Caki2 (cell line): ENCODE measurements around the gene TBX1. TPM values are rescaled to one million over a fixed set of nuclear protein-coding genes. Genes with fewer than 3 reads are reported as not detected.

ENCODE experiments used
- DNase-seq: peaks from one replicate; pipeline ENCODE4 v3.0.0-alpha.2; 2015; ENCODE audit warnings: low read depth
- in situ Hi-C: cut with HindIII; loops from 2 replicates; pipeline ENCODE4 v1.10.0; 2016; ENCODE audit warnings: low sequenced_read_pairs, low pct_unique_long_range_greater_than_20kb, mixed read lengths
- total RNA-seq: library from RNA; depleted of rRNA; stranded (reverse); fragments of >200 nt; shearing (Covaris generic); gene quantifications from 2 replicates; pipeline ENCODE4 v1.2.3, GENCODE V29; 2014; ENCODE audit warnings: low replicate concordance

The TBX1 gene
- total RNA-seq, 1 experiment from 2014 or later = 0.68 TPM

DNA sequence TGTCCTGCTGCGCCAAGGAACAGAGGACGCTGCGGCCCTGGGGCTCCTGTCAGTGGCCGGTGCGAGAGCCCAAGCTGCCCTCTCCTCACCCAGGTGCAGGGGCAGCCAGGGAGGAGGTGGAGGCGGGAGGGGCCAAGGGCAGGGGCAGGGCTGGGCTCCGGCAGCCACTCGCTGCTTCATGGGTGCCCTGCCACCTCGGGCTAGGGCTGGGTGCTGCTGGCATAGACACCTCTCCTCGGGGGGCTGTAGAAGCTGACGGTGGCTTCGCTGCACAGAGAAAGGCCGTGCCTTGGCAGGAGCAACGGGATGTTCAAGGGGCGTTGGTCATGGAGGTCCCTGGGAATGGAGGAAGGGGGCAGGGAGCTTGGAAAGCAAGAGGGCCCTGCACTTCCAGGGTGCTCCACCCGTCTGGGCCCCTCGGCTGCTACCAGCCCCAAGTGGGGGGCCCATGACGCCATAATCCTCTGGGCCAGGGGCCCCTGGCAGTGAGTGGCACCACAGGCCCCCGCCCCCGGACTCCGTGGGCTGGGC, 1.6 kb upstream of the TBX1 start:
- no peak for DNase-seq
- in situ Hi-C loops = loop anchor here (10.0 kb wide), 2 partner anchors 76 to 166 kb away; no protein-coding TSS in a partner anchor

DNA sequence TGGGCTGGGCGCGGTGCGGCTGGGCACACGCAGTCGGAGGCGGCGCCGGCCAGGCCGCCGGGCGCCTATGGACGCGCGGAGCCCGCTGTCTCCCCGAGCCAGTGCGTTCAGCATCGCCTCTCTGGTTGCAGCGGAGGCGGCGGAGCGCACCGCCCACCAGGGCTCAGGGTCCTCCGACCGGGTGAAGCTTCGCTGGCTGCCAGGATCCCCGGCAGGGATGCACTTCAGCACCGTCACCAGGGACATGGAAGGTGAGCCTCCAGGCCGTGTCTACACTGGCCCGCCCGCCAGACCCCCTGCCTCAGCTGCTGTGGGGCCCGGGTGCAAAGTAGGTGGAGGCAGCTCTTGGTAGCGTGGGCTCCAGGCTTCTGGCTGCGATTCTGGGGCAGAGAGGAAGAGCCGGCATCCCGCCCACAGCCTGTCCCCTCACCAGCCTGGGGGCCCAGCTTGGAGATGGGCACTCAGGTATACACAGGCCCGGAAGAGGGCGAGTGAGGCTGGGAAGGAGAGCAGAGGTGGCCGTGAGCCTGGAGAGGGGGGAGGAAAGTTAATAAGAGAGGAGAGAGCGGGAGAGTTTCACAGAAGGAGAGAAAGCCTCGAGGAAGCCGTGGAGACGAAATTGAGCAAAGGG, 1.0 kb upstream of the TBX1 start:
- in situ Hi-C loops = loop anchor here (10.0 kb wide), 2 partner anchors 75 to 165 kb away; no protein-coding TSS in a partner anchor

DNA sequence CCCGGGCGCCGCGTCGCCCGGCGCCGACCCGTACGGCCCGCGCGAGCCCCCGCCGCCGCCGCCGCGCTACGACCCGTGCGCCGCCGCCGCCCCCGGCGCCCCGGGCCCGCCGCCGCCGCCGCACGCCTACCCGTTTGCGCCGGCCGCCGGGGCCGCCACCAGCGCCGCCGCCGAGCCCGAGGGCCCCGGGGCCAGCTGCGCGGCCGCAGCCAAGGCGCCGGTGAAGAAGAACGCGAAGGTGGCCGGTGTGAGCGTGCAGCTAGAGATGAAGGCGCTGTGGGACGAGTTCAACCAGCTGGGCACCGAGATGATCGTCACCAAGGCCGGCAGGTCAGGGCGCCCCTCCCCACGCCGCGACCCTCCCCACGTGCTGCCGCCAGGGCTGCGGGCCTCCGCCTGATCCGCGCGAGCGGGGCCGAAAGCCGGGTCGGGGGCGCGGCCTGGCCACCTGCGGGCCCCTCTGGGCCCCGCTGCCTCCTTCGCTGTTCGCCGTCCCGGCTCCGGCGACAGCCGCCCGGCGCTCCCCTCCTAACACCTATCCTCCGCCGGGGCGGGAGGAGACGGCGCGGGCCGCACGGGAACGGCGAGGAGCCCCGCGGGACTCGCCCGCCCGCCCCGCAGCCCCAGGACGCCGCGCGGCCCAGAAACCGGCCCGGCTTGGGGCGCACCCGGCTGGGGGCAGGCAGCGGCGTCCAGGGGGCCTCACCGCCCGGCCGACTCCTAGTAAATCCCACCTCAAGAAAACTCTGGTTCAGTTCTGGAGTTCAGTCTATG, 560 bp downstream of the TBX1 start:
- no peak for DNase-seq
- in situ Hi-C loops = no loop called here

More for the DNA sequence above, 1.0 kb upstream of the TBX1 start:
- DNase-seq = no peak

DNA sequence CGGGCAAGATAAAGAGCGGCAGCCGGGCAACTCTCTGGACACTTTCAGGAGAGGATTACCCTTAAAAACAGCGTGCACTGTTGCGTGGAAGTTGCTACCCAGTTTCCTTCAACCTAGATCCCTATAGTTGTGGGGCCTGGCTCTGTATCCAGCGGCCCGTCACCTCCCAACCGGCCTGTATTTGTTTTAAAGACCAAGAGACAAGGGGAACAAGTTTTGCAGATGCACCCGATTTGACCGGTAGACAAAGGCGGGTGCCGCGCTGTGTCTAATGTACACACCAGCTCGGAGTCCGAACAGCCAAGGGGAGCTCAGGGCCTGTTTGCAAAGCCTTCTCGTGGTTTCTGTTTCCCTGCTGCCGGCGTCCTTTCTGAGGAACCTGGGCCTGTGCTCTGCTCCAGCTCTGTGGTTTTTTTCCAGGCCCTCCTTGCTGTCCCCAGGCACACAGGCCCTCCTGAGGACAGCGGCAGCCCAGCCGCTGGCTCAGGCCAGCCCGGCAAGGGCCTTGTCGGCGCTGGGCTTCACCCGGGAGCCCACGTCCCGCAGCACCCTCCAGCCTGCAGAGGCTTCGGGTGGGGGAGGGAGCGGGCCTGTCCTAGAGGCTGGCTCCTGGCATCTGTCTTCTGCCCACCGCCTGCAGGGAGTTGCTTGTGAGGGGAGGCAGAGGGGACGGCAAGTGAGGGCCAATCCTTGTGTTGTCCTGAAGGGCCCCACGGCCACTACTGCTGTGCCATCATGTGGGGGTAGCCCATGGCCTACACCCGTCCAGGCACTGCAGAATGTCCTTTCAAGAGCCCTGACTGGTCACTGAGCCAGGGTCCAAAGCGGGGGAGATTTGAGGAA, 1.4 kb downstream of the TBX1 start:
- in situ Hi-C loops = no loop called here
- no peak for DNase-seq

DNA sequence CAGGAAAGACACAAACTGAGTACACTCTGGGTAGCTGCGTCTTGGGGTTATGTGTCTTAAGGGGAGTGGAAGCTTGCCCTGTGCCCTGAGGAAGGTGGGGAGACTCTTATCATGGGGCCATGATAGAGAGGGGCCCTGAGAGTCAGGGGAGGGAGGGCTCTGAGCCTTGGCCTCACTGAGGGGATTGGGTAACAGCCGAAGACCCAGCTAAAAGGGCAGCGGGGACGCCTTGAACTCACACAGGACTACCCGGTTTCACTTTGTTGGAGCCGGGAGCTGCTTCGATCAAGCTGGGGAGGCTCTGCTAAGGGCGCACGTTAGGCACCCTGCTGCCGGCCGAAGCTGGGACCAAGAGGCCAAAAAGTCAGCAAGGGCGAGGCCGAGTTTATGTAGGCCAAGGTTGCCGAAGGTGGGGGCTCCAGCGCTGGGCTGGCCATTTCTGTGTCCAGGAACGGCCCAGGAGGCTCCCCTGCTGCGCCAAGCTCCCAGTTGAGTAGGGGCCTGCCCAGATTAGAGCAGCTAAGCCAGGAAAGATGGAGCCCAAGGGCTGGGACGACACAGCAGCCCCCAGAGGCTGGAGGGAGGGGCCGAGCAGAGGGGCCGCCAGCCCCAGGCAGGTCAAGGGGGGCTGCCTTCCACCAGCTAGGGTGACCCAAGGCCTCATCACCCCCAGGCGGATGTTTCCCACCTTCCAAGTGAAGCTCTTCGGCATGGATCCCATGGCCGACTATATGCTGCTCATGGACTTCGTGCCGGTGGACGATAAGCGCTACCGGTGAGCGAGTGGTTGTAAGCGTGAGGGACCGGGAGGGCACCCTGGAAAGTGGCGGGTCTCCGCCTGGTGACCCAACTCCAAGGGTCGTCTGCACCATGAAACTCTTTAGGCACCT, 2.2 kb downstream of the TBX1 start:
- in situ Hi-C loops = no loop called here
- DNase-seq = no peak

DNA sequence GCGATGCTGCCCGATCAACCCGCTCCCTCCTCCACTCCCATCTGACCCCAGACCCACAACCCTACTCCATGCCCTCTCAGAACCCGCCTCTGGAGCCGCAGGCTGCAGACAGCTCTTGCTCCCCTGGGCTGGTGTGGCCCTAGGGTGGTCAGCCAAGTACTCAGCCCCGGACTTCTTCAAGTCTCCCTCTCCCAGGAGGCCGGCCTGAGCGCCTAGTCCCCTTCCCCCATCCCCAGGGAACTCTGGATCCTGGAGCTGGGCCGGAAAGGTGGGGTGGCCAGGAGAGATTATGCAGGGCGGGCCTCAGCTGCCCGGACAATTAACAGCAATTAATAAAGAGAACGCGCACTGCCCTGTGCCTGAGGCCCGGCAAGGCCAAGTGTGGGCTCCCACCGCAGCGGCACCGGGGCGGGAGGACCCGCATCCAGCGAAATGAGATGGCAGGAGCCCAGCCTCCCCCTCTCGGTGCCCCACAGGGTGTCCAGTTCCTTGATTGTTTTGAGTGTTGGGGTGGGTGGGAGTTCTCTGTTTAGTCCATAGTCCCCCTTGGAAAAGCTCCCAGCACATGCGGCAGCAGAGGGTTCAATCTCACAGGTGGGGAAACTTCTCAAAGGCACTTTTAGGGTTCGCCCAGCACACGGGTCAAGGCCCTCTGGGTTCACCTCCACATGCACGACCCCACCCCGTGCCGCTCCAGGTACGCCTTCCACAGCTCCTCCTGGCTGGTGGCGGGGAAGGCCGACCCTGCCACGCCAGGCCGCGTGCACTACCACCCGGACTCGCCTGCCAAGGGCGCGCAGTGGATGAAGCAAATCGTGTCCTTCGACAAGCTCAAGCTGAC, 3.1 kb downstream of the TBX1 start:
- DNase-seq = no peak
- in situ Hi-C loops = no loop called here

DNA sequence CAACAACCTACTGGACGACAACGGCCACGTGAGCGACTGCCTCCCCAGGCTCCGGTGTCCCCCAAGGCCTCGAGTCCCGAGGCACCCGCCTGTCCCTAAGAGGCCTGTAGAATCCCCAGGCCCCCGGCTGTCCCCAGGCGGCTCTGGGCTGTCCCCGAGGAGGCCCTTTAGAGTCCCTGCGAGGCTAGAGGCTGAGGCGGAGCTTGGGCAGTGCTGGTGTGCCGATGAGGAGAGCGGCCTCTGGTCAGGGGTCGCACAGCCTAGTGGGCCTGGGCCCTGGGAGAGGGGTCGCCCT, 3.7 kb downstream of the TBX1 start:
- in situ Hi-C loops = no loop called here
- DNase-seq = no peak

DNA sequence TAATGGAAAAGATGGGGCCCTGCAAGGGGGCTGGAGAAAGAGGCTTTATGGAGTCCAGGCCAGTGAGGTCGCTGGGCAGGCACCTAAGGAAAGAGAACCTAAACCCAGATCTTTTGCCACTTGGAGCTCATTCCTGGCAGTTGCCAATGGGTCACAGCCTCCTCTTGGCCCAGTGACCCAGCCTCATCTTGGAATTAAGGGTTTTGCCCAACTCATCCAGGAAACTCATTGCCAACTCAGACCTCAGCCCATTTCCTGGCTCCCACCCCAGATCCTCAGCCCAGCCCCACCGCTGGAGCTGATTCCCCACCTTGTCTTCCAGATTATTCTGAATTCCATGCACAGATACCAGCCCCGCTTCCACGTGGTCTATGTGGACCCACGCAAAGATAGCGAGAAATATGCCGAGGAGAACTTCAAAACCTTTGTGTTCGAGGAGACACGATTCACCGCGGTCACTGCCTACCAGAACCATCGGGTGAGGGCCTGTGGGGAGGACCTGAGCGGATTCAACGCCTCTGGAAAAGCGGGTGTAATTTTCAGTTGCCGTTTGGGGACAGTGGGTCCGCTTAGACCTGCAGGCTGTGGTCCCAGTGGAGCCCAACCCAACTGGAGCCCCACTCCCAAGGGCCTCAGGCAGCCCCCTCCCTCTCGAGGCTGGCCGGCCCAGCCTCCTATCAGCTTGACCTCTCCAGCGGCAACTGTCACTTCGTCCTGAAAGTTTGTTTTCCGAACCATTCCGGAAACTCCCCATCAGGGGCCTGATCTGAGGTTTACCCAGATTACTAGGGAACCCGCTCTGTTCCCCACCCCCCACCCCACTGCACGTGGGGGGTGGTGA, 4.3 kb downstream of the TBX1 start:
- no peak for DNase-seq
- in situ Hi-C loops = no loop called here

DNA sequence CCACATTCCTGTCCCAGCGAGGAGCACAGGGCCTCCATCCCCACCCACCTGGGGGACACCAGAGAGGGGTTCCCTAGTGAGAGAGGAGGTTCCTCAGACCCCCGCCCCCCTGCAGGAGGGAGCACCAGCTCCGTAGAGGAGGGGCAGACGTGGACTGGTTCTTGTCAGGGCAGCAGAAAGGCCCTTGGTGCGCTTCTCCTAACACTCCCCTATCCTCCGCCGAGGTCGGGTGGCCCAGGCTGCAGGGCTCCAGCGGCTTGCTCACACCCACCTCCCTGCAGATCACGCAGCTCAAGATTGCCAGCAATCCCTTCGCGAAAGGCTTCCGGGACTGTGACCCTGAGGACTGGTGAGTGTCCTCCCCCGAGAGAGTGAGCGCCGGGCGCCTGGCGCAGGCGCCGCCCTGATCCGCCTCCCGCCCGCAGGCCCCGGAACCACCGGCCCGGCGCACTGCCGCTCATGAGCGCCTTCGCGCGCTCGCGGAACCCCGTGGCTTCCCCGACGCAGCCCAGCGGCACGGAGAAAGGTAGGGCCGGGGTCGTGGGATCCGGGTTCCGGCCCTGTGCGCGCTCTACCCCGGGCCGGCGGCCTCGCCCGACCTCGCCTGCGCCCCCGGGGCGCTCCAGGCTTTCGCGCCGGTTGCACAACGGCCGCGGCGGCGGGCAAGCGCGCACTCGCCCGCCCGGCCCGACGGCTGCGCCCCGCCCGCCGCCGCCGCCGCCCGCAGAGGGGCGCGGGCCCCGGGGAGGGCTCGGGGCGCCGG, 5.1 kb downstream of the TBX1 start:
- in situ Hi-C loops = no loop called here
- no peak for DNase-seq

DNA sequence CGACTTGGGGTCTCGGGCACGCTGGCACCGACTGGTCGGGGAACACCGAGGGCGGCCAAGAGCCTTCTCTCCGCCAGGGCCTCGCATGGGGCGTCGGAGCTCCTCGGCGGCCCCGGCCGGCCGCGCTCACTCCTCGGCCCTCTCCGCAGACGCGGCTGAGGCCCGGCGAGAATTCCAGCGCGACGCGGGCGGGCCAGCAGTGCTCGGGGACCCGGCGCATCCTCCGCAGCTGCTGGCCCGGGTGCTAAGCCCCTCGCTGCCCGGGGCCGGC, 5.6 kb downstream of the TBX1 start:
- in situ Hi-C loops = no loop called here
- no peak for DNase-seq

DNA sequence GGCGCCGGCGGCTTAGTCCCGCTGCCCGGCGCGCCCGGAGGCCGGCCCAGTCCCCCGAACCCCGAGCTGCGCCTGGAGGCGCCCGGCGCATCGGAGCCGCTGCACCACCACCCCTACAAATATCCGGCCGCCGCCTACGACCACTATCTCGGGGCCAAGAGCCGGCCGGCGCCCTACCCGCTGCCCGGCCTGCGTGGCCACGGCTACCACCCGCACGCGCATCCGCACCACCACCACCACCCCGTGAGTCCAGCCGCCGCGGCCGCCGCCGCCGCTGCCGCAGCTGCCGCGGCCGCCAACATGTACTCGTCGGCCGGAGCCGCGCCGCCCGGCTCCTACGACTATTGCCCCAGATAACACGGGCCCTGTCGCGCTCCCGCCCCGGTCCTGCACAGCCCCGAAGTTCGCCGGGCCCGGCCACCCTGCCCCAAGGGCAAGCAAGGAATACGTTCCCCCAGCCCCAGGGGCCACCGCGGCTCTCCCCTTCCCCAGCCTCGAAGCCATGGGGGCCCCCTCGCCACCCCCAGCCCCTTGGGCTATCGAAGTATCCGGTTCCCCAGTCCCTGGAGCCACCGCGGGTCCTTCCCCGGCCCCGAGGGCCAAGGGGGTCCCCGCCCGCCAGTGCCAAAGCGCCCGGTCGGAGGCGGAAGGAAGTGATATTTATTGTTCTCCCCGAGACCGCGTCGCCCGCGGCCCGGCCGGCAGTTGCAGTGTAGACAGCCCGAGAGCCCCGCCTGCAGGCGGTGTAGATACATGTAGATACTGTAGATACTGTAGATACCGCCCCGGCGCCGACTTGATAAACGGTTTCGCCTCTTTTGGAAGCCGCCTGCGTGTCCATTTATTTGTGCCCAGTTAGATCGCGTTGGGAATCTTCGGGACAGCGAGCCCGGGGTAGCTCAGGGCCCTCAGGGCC, 6.2 kb downstream of the TBX1 start:
- in situ Hi-C loops = no loop called here
- DNase-seq = no peak

DNA sequence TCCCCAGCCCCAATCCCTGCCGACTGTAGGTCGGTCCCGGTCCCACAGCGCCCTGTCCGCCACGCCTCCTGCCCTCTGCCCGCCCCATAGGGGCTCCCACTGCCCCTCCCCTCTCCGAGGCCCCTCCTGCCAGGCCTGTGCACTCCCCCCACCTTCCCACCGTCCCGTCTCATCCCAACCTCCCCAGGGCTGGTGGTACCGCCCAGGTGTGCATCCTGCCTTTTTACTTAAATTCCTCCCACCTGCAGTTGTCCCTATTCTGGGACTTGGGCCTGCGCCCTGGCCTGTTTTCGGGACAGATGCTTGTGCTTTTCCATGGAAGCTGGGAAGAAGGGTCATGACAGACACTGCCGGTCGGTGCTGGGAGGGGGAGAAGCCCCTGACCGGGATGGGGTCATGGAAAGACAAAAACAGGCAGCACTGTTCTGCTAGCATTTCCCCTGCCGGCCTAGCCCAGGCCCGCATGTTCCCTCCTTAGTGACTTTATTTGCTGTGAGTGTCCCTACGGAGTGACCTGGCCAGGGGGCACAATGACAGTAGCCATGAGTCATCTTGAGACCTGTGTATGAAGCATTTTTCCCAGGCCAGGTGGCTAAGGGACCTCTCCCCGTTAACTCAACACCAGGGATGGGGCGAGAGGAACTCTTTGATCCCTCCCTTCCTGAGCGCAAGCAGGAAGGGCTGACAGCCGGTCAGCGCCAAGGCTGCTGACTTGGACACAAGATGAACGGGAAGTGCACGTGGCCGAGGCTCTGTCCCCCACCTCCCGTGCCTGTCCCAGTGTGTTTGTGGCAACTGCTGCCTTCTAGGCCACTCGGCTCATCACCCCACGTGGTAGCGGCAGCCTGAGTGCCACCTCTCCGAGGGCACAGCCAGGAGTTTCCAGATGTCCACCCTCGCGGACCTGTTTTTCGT, 7.1 kb downstream of the TBX1 start:
- in situ Hi-C loops = no loop called here
- DNase-seq = no peak

DNA sequence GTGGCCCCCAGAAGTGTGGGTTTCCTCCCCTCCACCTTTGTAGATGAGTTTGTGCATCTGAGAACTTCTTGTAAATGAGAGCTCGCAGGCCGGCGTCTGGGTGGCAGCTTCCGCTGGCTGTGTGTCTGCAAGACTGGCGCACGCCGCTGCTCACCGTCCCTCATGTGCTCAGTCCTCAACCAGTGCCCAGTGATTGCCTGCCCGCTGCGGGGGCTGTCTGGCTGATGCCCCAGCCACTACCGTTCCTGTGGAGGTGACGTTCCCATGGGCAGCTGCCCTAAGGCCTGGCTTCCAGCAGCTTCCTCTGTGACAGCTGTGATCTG, 8.8 kb downstream of the TBX1 start:
- DNase-seq = no peak
- in situ Hi-C loops = no loop called here
